GM23338 (cell line): ENCODE measurements around the gene SMIM7. TPM values are rescaled to one million over a fixed set of nuclear protein-coding genes. Genes with fewer than 3 reads are reported as not detected.

Experiments used
- ATAC-seq: fragments of 200-7000 bp; cut with Tn5 transposase; 3 replicates; pipeline ENCODE4 v1.9.1; 2020
- DNase-seq: peaks from one replicate; pipeline ENCODE4 v3.0.0-alpha.2; 2015; ENCODE audit warnings: low spot score
- H2AFZ ChIP-seq: fragments of 200-600 bp; sonication (generic); 2 replicates; pipeline ENCODE4 v1.8.0; 2016; ENCODE audit warnings: antibody characterized with exemption, mild to moderate bottlenecking, moderate library complexity
- H3F3A ChIP-seq: fragments of 200-600 bp; sonication (generic); replicated peaks from 2 replicates; pipeline ENCODE4 v1.8.0; 2017; ENCODE audit warnings: antibody characterized with exemption, mixed run types, low read depth
- H3K27ac ChIP-seq: fragments of 200-600 bp; sonication (generic); 2 replicates; pipeline ENCODE4 v1.6.1; 2016; ENCODE audit warnings: low read depth
- H3K27me3 ChIP-seq: fragments of 200-600 bp; sonication (generic); 2 replicates; pipeline ENCODE4 v1.8.0; 2016; ENCODE audit warnings: mild to moderate bottlenecking, mixed run types, moderate library complexity; ENCODE audit not compliant: insufficient read depth
- H3K36me3 ChIP-seq: fragments of 200-600 bp; sonication (generic); 2 replicates; pipeline ENCODE4 v1.8.0; 2016; ENCODE audit warnings: mild to moderate bottlenecking; ENCODE audit not compliant: insufficient read depth
- H3K4me1 ChIP-seq: fragments of 200-600 bp; sonication (generic); 2 replicates; pipeline ENCODE4 v1.8.0; 2016; ENCODE audit warnings: mild to moderate bottlenecking, moderate library complexity; ENCODE audit not compliant: insufficient read depth
- H3K4me2 ChIP-seq: fragments of 200-600 bp; sonication (generic); 2 replicates; pipeline ENCODE4 v1.7.1; 2017; ENCODE audit warnings: mixed run types
- H3K4me3 ChIP-seq: fragments of 200-600 bp; sonication (generic); 2 replicates; pipeline ENCODE4 v1.6.1; 2016; ENCODE audit warnings: mixed run types
- H3K79me2 ChIP-seq: fragments of 200-600 bp; sonication (generic); replicated peaks from 2 replicates; pipeline ENCODE4 v1.8.0; 2017; ENCODE audit warnings: mild to moderate bottlenecking; ENCODE audit not compliant: insufficient read depth
- H3K9me2 ChIP-seq: fragments of 200-600 bp; sonication (generic); 2 replicates; pipeline ENCODE4 v1.8.0; 2017; ENCODE audit not compliant: insufficient read depth
- H4K20me1 ChIP-seq: fragments of 200-600 bp; sonication (generic); replicated peaks from 2 replicates; pipeline ENCODE4 v1.8.0; 2017; ENCODE audit warnings: mild to moderate bottlenecking; ENCODE audit not compliant: insufficient read depth
- H3K27ac Mint-ChIP-seq: 2 replicates; pipeline ENCODE4 v1.8.0; 2020; ENCODE audit warnings: inconsistent platforms, mild to moderate bottlenecking, moderate library complexity, mixed read lengths
- H3K27me3 Mint-ChIP-seq: 3 replicates; pipeline ENCODE4 v1.8.0; 2022; ENCODE audit warnings: low read depth, mild to moderate bottlenecking, moderate library complexity, mixed read lengths, inconsistent platforms; ENCODE audit not compliant: insufficient read depth, poor library complexity
- H3K36me3 Mint-ChIP-seq: 3 replicates; pipeline ENCODE4 v1.8.0; 2021; ENCODE audit warnings: low read depth, mild to moderate bottlenecking, inconsistent platforms, moderate library complexity, mixed read lengths
- H3K4me1 Mint-ChIP-seq: 3 replicates; pipeline ENCODE4 v1.8.0; 2020; ENCODE audit warnings: mild to moderate bottlenecking, inconsistent platforms, mixed read lengths
- H3K4me3 Mint-ChIP-seq: 3 replicates; pipeline ENCODE4 v1.8.0; 2021; ENCODE audit warnings: moderate library complexity, mild to moderate bottlenecking, inconsistent platforms, mixed read lengths
- H3K9me3 Mint-ChIP-seq: 3 replicates; pipeline ENCODE4 v1.8.0; 2020; ENCODE audit warnings: moderate library complexity, mild to moderate bottlenecking, inconsistent platforms, mixed read lengths
- CREB1 ChIP-seq: fragments of 250-450 bp; sonication (Bioruptor Pico); IDR thresholded peaks from 2 replicates; pipeline ENCODE4 v1.5.0; 2020; ENCODE audit warnings: low read depth, mild to moderate bottlenecking, moderate library complexity
- CTCF ChIP-seq, 2 experiments: fragments of 200-600 bp in 1 of 2; sonication (generic) in 1 of 2; conservative IDR thresholded peaks; 2 replicates each; pipeline versions ENCODE4 v1.5.1 to v1.6.1; 2016 to 2017; ENCODE audit warnings: antibody characterized with exemption in 2 of 2, low read depth in 2 of 2, mild to moderate bottlenecking in 2 of 2, moderate library complexity in 1 of 2
- ETS1 ChIP-seq: IDR thresholded peaks from 2 replicates; pipeline ENCODE4 v1.6.1; 2016; ENCODE audit warnings: antibody characterized with exemption
- EZH2 ChIP-seq: fragments of 200-600 bp; sonication (generic); IDR thresholded peaks from one replicate; pipeline ENCODE4 v1.8.0; 2017; ENCODE audit warnings: antibody characterized with exemption, mild to moderate bottlenecking, low read depth; ENCODE audit not compliant: unreplicated experiment
- EZH2phosphoT487 ChIP-seq: fragments of 200-600 bp; sonication (generic); IDR thresholded peaks from one replicate; pipeline ENCODE4 v1.8.1; 2018; ENCODE audit warnings: antibody characterized with exemption; ENCODE audit not compliant: unreplicated experiment
- JUNB ChIP-seq: IDR thresholded peaks from one replicate; pipeline ENCODE4 v1.6.1; 2016; ENCODE audit warnings: antibody characterized with exemption; ENCODE audit not compliant: unreplicated experiment
- NANOG ChIP-seq: IDR thresholded peaks from 2 replicates; pipeline ENCODE4 v1.6.1; 2016; ENCODE audit warnings: antibody characterized with exemption, borderline replicate concordance
- POLR2AphosphoS5 ChIP-seq: IDR thresholded peaks from 2 replicates; pipeline ENCODE4 v1.6.1; 2016; ENCODE audit warnings: antibody characterized with exemption, low read depth
- REST ChIP-seq: IDR thresholded peaks from one replicate; pipeline ENCODE4 v1.6.1; 2018; ENCODE audit warnings: antibody characterized with exemption; ENCODE audit not compliant: unreplicated experiment
- STAT1 ChIP-seq: IDR thresholded peaks from one replicate; pipeline ENCODE4 v1.6.1; 2016; ENCODE audit warnings: antibody characterized with exemption; ENCODE audit not compliant: unreplicated experiment
- ZNF114 ChIP-seq: fragments of 250-450 bp; sonication (Bioruptor Pico); IDR thresholded peaks from 2 replicates; pipeline ENCODE4 v1.5.0; 2020; ENCODE audit warnings: mild to moderate bottlenecking, moderate library complexity
- ZNF331 ChIP-seq: fragments of 250-450 bp; sonication (Bioruptor Pico); IDR thresholded peaks from 2 replicates; pipeline ENCODE4 v1.5.0; 2020; ENCODE audit warnings: low read depth, mild to moderate bottlenecking, moderate library complexity
- polyA plus RNA-seq: library from polyadenylated mRNA; unstranded; fragments of >200 nt; fragmentation: Nextera tagmentation; extraction: Ambion mirVana; gene quantifications from 2 replicates; pipeline ENCODE4 v1.2.1, GENCODE V29; 2016
- total RNA-seq: library from RNA; depleted of rRNA; stranded (reverse); fragments of >200 nt; shearing (Covaris generic); gene quantifications from 2 replicates; pipeline ENCODE4 v1.2.3, GENCODE V29; 2014
- TF ChIP-seq, protein P1 (sequence below): fragments of 250-450 bp; sonication (Bioruptor Pico); IDR thresholded peaks from 2 replicates; pipeline ENCODE4 v1.5.0; 2020; ENCODE audit warnings: mild to moderate bottlenecking, moderate library complexity

Gene SMIM7
- total and polyA plus RNA-seq, 2 experiments from 2014 or later, result 81.7 to 84.5 TPM

GRCh38 chr19:16640951-16641350 is 19.0 kb downstream of the SMIM7 start:
- no peak overlapping the region for H3K27ac Mint-ChIP-seq

More at GRCh38 chr19:16640951-16641350, 19.0 kb downstream of the SMIM7 start:
- H3K4me2 ChIP-seq, result no peak overlapping the region
- no peak overlapping the region for H3K27ac ChIP-seq
- Mint-ChIP-seq H3K9me3 (no peaks in the 10 kb centered on the region), H3K4me1 (no peaks in the 10 kb centered on the region), H3K36me3 (peaks cover 75% of the 10 kb centered on the region), H3K27me3 (peaks cover 3% of the 10 kb centered on the region), H3K4me3 (no peak overlapping the region)
- no peaks in the 10 kb centered on the region for H3K27me3 ChIP-seq
- H4K20me1 ChIP-seq, result peaks cover 47% of the 10 kb centered on the region
- H3F3A ChIP-seq, result no peaks in the 10 kb centered on the region
- TF ChIP-seq ETS1, result no peak
- TF ChIP-seq STAT1, result no peak
- TF ChIP-seq EZH2phosphoT487, result no peak
- TF ChIP-seq ZNF114 (CRISPR knock-in tag), result no peak
- TF ChIP-seq REST, result no peak
- TF ChIP-seq CREB1 (CRISPR knock-in tag), result no peak
- TF ChIP-seq POLR2AphosphoS5, result no peak
- no peak for TF ChIP-seq CTCF (conservative IDR thresholded peaks at IDR 0.05; ENCODE audit: low read depth in 2 of 2)
- no peak for TF ChIP-seq JUNB
- TF ChIP-seq NANOG, result no peak
- TF ChIP-seq, protein P1, sequence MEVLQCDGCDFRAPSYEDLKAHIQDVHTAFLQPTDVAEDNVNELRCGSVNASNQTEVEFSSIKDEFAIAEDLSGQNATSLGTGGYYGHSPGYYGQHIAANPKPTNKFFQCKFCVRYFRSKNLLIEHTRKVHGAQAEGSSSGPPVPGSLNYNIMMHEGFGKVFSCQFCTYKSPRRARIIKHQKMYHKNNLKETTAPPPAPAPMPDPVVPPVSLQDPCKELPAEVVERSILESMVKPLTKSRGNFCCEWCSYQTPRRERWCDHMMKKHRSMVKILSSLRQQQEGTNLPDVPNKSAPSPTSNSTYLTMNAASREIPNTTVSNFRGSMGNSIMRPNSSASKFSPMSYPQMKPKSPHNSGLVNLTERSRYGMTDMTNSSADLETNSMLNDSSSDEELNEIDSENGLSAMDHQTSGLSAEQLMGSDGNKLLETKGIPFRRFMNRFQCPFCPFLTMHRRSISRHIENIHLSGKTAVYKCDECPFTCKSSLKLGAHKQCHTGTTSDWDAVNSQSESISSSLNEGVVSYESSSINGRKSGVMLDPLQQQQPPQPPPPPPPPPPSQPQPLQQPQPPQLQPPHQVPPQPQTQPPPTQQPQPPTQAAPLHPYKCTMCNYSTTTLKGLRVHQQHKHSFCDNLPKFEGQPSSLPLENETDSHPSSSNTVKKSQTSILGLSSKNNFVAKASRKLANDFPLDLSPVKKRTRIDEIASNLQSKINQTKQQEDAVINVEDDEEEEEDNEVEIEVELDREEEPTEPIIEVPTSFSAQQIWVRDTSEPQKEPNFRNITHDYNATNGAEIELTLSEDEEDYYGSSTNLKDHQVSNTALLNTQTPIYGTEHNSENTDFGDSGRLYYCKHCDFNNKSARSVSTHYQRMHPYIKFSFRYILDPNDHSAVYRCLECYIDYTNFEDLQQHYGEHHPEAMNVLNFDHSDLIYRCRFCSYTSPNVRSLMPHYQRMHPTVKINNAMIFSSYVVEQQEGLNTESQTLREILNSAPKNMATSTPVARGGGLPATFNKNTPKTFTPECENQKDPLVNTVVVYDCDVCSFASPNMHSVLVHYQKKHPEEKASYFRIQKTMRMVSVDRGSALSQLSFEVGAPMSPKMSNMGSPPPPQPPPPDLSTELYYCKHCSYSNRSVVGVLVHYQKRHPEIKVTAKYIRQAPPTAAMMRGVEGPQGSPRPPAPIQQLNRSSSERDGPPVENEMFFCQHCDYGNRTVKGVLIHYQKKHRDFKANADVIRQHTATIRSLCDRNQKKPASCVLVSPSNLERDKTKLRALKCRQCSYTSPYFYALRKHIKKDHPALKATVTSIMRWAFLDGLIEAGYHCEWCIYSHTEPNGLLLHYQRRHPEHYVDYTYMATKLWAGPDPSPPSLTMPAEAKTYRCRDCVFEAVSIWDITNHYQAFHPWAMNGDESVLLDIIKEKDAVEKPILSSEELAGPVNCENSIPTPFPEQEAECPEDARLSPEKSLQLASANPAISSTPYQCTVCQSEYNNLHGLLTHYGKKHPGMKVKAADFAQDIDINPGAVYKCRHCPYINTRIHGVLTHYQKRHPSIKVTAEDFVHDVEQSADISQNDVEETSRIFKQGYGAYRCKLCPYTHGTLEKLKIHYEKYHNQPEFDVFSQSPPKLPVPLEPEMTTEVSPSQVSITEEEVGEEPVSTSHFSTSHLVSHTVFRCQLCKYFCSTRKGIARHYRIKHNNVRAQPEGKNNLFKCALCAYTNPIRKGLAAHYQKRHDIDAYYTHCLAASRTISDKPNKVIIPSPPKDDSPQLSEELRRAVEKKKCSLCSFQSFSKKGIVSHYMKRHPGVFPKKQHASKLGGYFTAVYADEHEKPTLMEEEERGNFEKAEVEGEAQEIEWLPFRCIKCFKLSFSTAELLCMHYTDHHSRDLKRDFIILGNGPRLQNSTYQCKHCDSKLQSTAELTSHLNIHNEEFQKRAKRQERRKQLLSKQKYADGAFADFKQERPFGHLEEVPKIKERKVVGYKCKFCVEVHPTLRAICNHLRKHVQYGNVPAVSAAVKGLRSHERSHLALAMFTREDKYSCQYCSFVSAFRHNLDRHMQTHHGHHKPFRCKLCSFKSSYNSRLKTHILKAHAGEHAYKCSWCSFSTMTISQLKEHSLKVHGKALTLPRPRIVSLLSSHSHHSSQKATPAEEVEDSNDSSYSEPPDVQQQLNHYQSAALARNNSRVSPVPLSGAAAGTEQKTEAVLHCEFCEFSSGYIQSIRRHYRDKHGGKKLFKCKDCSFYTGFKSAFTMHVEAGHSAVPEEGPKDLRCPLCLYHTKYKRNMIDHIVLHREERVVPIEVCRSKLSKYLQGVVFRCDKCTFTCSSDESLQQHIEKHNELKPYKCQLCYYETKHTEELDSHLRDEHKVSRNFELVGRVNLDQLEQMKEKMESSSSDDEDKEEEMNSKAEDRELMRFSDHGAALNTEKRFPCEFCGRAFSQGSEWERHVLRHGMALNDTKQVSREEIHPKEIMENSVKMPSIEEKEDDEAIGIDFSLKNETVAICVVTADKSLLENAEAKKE (CRISPR knock-in tag), result no peak
- no peak for TF ChIP-seq ZNF331
- no peak for TF ChIP-seq EZH2
- H3K36me3 ChIP-seq, result peaks cover 19% of the 10 kb centered on the region
- ATAC-seq (no peak), DNase-seq (no peak)
- H3K79me2 ChIP-seq, result peaks cover 97% of the 10 kb centered on the region
- no peak overlapping the region for H3K4me3 ChIP-seq
- H2AFZ ChIP-seq, result no peak overlapping the region
- no peaks in the 10 kb centered on the region for H3K4me1 ChIP-seq
- H3K9me2 ChIP-seq, result no peaks in the 10 kb centered on the region
